Activated CD4-positive, alpha-beta T cell treated with anti-CD3 and anti-CD28 coated beads, Interleukin-2, Interleukin-4, amounts not matched to agents 100 ng/mL and 50 ng/mL, durations not matched to agents 16 hours and 8 hours (primary cell): ENCODE results near the gene ADRB2.

ENCODE experiments used
- DNase-seq: peaks from one replicate; pipeline ENCODE4 v3.0.0-alpha.2; 2020; ENCODE audit warnings: low spot score

Gene ADRB2

DNA sequence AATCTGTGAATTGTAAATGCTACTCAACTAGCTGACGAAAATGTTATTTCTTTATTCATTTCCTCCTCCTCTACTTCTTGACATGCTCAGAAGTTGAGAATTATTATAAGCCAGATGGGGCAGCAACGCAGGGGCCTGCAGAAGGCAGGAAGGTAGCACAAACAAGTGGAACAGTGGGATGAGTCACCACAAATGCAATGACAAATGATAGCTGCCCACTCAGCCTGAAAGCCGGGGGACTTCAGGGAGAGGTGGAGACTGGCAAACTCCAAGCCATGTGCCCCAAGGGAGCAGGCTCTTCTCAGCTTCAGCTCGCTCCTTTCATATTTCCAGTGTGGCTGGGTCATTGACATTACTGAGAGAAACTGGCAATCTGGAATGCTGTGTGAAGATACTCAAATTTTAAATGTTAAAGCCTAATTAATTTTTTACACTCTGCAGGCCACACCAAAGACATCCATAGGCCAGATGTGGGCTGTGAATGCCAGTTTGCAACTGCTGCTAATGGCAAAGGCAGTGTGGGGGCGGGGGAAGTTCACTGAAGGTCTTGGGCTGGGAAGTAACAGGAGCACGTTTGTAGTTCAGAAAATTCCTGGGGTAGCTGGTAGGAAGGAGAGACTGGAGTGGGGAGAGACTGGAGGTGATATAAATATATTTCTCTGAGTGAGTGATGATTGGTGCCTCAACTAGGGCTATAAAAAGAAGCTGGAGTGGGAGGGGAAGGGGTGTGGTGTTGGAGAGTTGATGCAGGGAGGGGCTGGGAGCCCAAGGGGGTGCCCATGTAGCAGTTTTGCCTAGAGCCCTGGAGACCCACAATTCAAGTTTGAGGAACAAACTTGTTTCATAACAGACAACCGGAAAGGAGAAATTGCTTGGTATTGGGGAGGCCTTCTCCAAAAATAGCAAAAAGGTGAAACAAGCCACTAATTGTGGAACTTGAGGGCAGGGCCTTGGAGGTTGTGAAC is 20.8 kb upstream of the ADRB2 start:
- DNase-seq, result peak; percentile 60

- DNase-seq, result no peak
Observed at GRCh38 chr5:148806520-148806931, 19.9 kb upstream of the ADRB2 start.

DNA sequence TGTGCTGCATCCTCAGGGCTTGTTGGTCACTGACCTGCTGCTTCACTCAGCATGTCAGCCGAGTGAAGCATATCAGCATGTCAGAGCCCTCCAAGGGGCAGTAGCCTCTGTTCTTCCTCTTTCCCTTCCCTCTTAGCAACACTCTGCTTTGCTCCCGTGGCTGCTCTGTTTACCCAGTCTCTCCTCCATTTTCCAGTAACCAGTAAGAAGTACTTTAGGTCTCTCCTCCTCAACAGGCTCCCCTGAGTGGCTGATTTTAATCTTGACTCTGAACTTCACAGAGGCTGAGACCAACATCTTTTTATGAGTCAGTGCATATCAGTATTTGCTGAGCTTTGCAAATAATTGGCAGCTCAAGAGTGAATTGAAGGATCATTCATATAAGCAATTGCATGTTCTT is 18.6 kb upstream of the ADRB2 start:
- DNase-seq, result peak; percentile 46

GRCh38 chr5:148808864-148809642 is 17.4 kb upstream of the ADRB2 start:
- DNase-seq, result peak; percentile 56

DNA sequence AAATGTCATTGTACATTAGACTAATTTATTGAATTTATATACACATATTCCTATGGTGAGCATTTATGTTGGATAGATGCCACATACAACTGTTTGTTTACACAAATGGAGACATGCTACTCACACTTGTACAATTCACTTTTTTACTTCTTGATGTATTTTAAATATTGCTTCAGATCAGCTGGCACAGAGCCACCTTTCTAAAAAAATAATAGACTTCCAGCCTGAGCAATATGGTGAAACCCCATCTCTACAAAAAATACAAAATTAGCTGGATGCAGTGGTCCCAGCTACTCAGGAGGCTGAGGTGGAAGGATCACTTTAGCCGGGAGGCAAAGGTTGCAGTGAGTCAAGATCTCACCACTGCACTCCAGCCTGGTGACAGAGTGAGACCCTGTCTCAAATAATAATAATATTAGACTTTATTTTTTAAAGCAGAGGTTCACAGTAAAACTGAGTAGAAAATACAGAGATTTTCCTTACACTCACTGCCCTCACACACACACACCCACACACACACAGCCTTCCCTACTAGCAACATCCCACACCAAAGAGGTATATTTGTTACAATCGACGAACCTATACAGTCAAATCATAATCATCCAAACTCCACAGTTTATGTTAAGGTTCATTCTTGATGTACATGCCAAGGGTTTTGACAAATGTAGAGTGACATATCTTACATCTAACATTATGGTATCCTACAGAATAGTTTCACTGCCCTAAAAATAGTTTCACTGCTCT is 16.5 kb upstream of the ADRB2 start:
- no peak for DNase-seq

- no peak for DNase-seq
Observed at GRCh38 chr5:148810823-148811222, 15.6 kb upstream of the ADRB2 start.

DNA sequence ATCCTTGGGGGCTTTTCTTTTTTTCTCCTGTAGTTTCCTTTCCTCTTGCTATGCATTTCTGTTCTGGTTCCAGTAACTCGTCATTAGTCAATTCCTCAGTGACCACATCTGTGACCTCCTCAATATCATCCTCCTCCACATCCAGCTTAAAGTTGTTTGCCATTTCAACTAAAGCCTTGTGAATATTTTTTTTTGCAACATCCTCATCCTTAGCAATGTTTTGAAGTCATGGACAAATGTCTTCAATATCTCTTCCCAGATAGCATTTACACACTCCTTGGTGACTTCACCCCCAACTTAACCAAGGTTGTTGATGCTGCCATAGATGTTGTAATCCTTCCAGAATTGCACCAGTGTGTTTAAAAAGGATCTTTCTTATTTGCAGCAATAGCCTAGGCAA is 14.7 kb upstream of the ADRB2 start:
- DNase-seq, result no peak

GRCh38 chr5:148815086-148815485 is 11.3 kb upstream of the ADRB2 start:
- DNase-seq, result no peak

- DNase-seq, result no peak
Observed at GRCh38 chr5:148815578-148815977, 10.8 kb upstream of the ADRB2 start.

GRCh38 chr5:148816357-148816756 is 10.1 kb upstream of the ADRB2 start:
- DNase-seq, result no peak

- DNase-seq, result no peak
Observed at GRCh38 chr5:148816782-148817181, 9.6 kb upstream of the ADRB2 start.

DNA sequence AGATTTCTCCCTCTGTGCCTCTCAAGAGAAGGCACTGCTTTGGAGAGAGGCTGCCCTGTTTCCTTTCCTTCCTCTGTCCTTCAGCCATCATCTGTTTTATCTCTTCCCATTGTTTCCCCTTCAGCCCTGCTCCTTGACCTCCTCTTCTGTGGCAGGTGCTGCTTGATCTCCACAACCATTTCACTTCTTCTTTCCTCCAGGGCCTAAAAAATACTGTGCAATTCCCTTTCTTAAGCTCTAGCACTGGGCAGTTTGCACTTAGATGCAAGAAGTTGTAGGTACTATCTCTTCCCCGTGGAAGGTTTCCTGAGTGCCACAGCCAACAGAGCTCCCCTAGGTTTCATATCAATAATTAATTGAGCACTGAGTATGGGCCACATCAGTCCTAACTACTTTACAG is 8.8 kb upstream of the ADRB2 start:
- no peak for DNase-seq

DNA sequence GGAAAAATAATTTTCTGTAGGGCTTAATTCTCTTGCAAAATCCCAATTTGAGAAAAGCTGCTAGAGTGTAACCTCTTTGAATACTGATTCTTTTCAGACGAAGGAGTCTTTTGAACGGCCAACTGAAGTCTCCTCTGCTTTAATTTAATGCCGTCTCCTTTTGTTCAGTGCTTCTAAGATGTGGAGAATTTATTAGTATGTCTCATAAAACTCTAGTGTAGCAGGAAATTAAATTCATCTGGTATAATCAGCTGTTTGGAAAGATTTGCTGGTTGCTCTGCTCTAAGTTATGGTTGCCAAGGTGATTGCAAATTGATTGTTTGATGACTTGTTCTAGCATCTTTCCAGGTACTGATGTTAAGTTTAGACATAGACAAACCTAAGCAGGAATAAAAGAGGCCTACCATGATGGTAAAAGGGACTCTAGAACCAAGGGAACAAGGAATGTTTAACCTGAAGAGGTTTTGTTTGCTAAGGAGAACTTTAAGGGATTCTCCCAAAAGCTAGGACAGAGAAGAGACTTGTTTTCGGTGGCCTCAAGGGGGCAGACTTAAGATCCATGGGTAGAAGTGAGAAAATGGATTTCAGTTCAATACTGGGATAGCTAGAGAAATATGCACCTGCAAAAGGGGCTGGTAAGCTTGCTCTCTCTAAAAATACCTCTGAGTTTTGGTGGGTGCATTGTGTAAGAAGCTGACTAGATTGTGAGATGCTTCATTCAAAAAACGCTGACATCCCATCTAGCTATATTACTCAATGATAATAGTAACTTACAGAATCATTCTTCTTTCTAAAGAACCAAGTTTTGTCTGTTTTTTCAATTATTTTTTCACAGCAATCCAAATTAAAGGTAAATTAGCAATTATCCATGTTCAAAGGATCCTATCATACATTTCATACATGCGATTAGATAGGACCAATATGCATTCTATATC is 5.7 kb upstream of the ADRB2 start:
- peak; percentile 17 for DNase-seq

- DNase-seq, result no peak
Observed at GRCh38 chr5:148823871-148824270, 2.5 kb upstream of the ADRB2 start.

- DNase-seq, result no peak
Observed at GRCh38 chr5:148825716-148826052, 727 bp upstream of the ADRB2 start.

GRCh38 chr5:148826739-148827070 is 294 bp downstream of the ADRB2 start:
- DNase-seq, result no peak

- DNase-seq, result no peak
Observed at GRCh38 chr5:148827723-148828122, 1.3 kb downstream of the ADRB2 start.

DNA sequence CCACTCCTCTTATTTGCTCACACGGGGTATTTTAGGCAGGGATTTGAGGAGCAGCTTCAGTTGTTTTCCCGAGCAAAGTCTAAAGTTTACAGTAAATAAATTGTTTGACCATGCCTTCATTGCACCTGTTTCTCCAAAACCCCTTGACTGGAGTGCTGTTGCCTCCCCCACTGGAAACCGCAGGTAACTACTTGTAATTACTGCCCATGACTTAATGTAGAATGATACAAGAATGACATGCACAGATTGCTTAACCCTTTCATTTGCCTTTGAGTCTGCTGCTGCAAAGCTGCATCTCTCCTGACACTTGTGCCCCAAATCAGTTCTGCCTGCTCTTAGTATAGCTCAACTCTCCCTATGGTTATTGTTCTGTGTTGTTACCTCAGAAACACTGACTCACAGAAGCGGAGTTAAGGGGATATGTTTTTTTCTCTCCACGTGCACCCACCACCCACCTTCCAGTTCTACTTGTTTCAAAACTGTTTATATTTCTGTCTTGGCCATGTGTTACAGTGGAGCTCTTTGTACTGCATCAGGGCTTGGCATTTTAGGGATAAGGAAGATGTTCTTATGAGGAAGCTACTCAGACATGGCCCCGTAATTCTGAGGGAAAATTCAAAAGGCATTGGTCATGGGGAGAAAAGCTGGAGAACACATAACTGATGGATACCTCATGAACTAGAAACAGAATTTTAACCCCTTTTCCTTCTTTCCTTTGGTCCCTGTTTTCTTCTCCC is 2.3 kb downstream of the ADRB2 start:
- no peak for DNase-seq

GRCh38 chr5:148829248-148829594 is 2.8 kb downstream of the ADRB2 start:
- no peak for DNase-seq

DNA sequence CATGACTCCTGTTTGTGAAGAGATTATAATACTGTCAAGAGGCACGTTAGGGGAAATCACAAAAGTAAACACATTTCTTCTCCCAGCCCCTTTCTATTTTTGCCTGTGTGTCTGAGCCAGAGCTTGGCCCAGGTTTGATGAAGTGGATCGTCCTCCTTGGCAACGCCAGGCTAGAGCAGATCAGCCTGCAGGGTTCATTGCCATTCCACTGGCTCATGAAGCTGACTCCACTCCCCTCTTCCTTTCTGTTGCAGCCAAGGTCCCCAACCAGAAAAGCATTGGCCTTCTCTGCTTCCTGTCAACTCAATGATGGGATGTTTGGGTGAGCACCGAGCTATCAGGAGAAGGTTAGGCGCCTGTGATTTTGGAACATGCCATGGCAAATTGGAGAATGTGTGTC is 3.3 kb downstream of the ADRB2 start:
- DNase-seq, result no peak

GRCh38 chr5:148830211-148830610 is 3.8 kb downstream of the ADRB2 start:
- DNase-seq, result no peak
